H1 (cell line): ENCODE results near the gene OSBPL9. TPM values are rescaled to one million over a fixed set of nuclear protein-coding genes. Genes with fewer than 3 reads are reported as not detected.

Experiments used
- BRCA1 ChIP-seq: IDR thresholded peaks from 2 replicates; pipeline ENCODE4 v1.6.1; 2012; ENCODE audit warnings: low read depth, low read length, improper control_type of control experiment
- GTF2F1 ChIP-seq: IDR thresholded peaks from 2 replicates; pipeline ENCODE4 v1.6.1; 2012; ENCODE audit warnings: low read depth, low read length, improper control_type of control experiment, borderline replicate concordance
- KDM5A ChIP-seq: fragments of 200-600 bp; IDR thresholded peaks from 2 replicates; pipeline ENCODE4 v1.7.1; 2012; ENCODE audit warnings: mild to moderate bottlenecking, low read length, inconsistent platforms, mixed read lengths
- NANOG ChIP-seq: IDR thresholded peaks from 2 replicates; pipeline ENCODE4 v1.6.1; 2011; ENCODE audit warnings: low read length, low read depth, mild to moderate bottlenecking, inconsistent platforms; ENCODE audit not compliant: insufficient read depth, poor library complexity, severe bottlenecking
- PHF8 ChIP-seq: fragments of 200-600 bp; sonication (generic); conservative IDR thresholded peaks from 2 replicates; pipeline ENCODE4 v1.7.1; 2012; ENCODE audit warnings: low read depth, mild to moderate bottlenecking, inconsistent platforms, low read length, moderate library complexity
- RXRA ChIP-seq: IDR thresholded peaks from 2 replicates; pipeline ENCODE4 v1.6.1; 2011; ENCODE audit warnings: low read depth, mild to moderate bottlenecking, low read length, moderate library complexity; ENCODE audit not compliant: insufficient read depth
- SP2 ChIP-seq: IDR thresholded peaks from 2 replicates; pipeline ENCODE4 v1.6.1; 2012; ENCODE audit warnings: mild to moderate bottlenecking, low read length, inconsistent platforms
- polyA plus RNA-seq, 7 experiments: library from polyadenylated mRNA; depleted of rRNA in 3 of 7; stranded (reverse) in 5 of 7; unstranded in 2 of 7; fragments of >200 nt in 5 of 7; fragments of 200-250 nt in 2 of 7; gene quantifications; 1 replicate in 5 of 7; 2 replicates in 1 of 7; 4 replicates in 1 of 7; pipeline versions ENCODE4 v1.2.1 to v1.2.3, GENCODE V29; 2011 to 2013; ENCODE audit warnings: missing spikeins in 2 of 7, mixed read lengths in 2 of 7
- total RNA-seq: library from RNA; stranded (reverse); fragmentation: NEBNext Ultra II Directional; extraction: Animal tissue kit (Norgen Biotek cat#: 25700); gene quantifications from 2 replicates; pipeline ENCODE4 v1.2.1, GENCODE V29; 2021

OSBPL9 gene
- total and polyA plus RNA-seq, 2 of the 8 experiments (the other 6 are each of a cell fraction or from before 2014, with no cell fraction given), result 58.2 to 71.6 TPM

GRCh38 chr1:51654000-51654399 is 37.1 kb downstream of the OSBPL9 start (continued):
- TF ChIP-seq PHF8, result no peak
- no peak for TF ChIP-seq KDM5A
- no peak for TF ChIP-seq NANOG
- TF ChIP-seq RXRA, result no peak
- no peak for TF ChIP-seq SP2
- TF ChIP-seq BRCA1, result no peak
- TF ChIP-seq GTF2F1, result no peak
